ENCODE data around the gene SNX24.

DNA sequence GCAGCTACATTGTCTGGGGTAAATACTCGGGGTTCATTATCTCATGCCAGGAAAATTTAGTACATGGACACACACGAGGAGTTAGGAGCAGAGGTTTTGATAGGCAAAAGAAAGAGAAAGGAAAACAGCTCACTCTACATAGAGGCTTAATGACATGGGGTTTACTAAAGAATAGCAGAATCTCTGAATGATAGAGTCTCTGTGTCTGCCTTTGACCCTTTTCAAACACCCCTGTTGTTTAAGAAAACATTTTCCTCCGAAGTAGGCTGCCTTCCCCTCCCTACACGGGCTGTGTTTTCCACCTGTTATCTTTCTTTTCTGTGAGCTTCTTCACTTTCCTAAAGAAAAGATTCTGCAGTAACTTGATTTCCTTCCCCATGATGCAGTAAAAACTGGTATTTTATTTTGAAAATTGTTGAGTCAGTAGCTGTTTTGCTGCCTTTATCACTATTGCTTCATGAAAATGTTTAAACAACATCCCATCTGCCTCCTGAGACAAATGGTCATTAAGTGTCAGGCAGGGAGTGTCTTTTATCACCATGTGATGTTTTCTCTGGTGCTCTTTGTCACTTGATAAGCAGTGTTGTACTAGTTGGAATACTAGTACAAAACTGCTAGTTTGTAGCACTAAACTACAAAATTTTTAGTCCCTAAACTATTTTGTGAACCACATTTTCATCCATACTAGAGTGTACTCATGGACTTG lies 114.5 kb downstream of the SNX24 start:
- TF ChIP-seq, protein P1, sequence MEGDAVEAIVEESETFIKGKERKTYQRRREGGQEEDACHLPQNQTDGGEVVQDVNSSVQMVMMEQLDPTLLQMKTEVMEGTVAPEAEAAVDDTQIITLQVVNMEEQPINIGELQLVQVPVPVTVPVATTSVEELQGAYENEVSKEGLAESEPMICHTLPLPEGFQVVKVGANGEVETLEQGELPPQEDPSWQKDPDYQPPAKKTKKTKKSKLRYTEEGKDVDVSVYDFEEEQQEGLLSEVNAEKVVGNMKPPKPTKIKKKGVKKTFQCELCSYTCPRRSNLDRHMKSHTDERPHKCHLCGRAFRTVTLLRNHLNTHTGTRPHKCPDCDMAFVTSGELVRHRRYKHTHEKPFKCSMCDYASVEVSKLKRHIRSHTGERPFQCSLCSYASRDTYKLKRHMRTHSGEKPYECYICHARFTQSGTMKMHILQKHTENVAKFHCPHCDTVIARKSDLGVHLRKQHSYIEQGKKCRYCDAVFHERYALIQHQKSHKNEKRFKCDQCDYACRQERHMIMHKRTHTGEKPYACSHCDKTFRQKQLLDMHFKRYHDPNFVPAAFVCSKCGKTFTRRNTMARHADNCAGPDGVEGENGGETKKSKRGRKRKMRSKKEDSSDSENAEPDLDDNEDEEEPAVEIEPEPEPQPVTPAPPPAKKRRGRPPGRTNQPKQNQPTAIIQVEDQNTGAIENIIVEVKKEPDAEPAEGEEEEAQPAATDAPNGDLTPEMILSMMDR (conservative IDR thresholded peaks at IDR 0.05; ENCODE audit: low read depth, low read length), result no peak
- TF ChIP-seq EZH2phosphoT487 (IDR thresholded peaks at IDR 0.05; ENCODE audit: borderline replicate concordance, low read length) (no peak), EZH2 (IDR thresholded peaks at IDR 0.05; ENCODE audit: low read length, unreplicated experiment) (no peak)

Measured in PC-3 (cell line).